A549 (cell line): ENCODE results near the gene SARS2.

Experiments used
- BHLHE40 ChIP-seq: IDR thresholded peaks from 2 replicates; pipeline ENCODE4 v1.6.1; 2012; ENCODE audit warnings: low read depth, low read length, inconsistent platforms
- CBX2 ChIP-seq: fragments of 200-600 bp; sonication (generic); IDR thresholded peaks from 2 replicates; pipeline ENCODE4 v1.6.1; 2016; ENCODE audit warnings: low read depth, mild to moderate bottlenecking, borderline replicate concordance
- CBX8 ChIP-seq: fragments of 200-600 bp; sonication (generic); IDR thresholded peaks from 2 replicates; pipeline ENCODE4 v1.6.1; 2016
- EP300 ChIP-seq, 2 experiments: fragments of >200 bp; sonication (Bioruptor Twin); formaldehyde crosslinking; IDR thresholded peaks; 2 replicates in 1 of 2; 3 replicates in 1 of 2; pipeline ENCODE4 v1.6.1; 2016 to 2017
- HDAC2 ChIP-seq: fragments of 200-600 bp; sonication (generic); IDR thresholded peaks from 2 replicates; pipeline ENCODE4 v1.6.1; 2016
- POLR2A ChIP-seq: IDR thresholded peaks from 2 replicates; pipeline ENCODE4 v1.6.1; 2012; ENCODE audit warnings: mild to moderate bottlenecking, low read length
- RAD21 ChIP-seq, 2 experiments: fragments of >200 bp in 1 of 2; sonication (Bioruptor Twin) in 1 of 2; formaldehyde crosslinking in 1 of 2; IDR thresholded peaks in 1 of 2; conservative IDR thresholded peaks in 1 of 2; 2 replicates in 1 of 2; 3 replicates in 1 of 2; pipeline ENCODE4 v1.6.1; 2012 to 2018; ENCODE audit warnings: inconsistent platforms in 1 of 2
- RCOR1 ChIP-seq: fragments of 150-350 bp; IDR thresholded peaks from 2 replicates; pipeline ENCODE4 v1.6.1; 2014; ENCODE audit warnings: antibody characterized with exemption, low read length, low read depth
- RFX5 ChIP-seq: fragments of 450-650 bp; IDR thresholded peaks from 2 replicates; pipeline ENCODE4 v1.7.1; 2014; ENCODE audit warnings: antibody characterized with exemption, mild to moderate bottlenecking, moderate library complexity
- TF ChIP-seq, protein P1 (sequence below): IDR thresholded peaks from 2 replicates; pipeline ENCODE4 v1.6.1; 2012
- TF ChIP-seq, protein P2 (sequence below): IDR thresholded peaks from 2 replicates; pipeline ENCODE4 v1.6.1; 2012
- TF ChIP-seq, protein P3 (sequence below): fragments of >200 bp; sonication (Bioruptor Twin); formaldehyde crosslinking; IDR thresholded peaks from 3 replicates; pipeline ENCODE4 v1.5.1; 2016

DNA sequence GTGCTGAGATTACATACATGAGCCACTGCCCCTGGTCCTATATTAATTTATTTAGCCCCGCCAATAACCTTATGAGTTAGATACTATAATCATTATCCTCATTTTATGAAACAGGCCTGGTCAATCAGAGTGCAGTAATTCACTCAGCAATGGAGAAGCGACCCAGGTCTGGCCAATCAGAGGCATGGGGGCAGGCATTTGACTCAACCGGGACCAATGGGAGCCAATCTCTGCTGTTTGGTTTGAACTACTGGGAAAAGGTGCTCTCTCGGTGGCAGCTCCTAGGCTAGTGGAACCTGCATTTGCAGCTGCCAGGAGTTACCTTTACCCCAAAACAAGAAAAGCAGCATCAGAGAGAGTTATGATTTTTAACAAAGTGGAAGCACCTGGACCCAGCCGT lies 37.7 kb downstream of the SARS2 start:
- TF ChIP-seq POLR2A (no peak), CBX8 (no peak), RAD21 (conservative IDR thresholded peaks at IDR 0.05 in 1 of 2, IDR thresholded peaks at IDR 0.05 in 1 of 2) (no peak), EP300 (IDR thresholded peaks at IDR 0.05) (no peak), RFX5 (no peak), CBX2 (no peak), HDAC2 (no peak), BHLHE40 (no peak), RCOR1 (no peak)
- TF ChIP-seq, protein P1, sequence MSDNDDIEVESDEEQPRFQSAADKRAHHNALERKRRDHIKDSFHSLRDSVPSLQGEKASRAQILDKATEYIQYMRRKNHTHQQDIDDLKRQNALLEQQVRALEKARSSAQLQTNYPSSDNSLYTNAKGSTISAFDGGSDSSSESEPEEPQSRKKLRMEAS: no peak
- TF ChIP-seq, protein P2, sequence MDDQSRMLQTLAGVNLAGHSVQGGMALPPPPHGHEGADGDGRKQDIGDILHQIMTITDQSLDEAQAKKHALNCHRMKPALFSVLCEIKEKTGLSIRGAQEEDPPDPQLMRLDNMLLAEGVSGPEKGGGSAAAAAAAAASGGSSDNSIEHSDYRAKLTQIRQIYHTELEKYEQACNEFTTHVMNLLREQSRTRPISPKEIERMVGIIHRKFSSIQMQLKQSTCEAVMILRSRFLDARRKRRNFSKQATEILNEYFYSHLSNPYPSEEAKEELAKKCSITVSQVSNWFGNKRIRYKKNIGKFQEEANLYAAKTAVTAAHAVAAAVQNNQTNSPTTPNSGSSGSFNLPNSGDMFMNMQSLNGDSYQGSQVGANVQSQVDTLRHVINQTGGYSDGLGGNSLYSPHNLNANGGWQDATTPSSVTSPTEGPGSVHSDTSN: no peak
- TF ChIP-seq, protein P3, sequence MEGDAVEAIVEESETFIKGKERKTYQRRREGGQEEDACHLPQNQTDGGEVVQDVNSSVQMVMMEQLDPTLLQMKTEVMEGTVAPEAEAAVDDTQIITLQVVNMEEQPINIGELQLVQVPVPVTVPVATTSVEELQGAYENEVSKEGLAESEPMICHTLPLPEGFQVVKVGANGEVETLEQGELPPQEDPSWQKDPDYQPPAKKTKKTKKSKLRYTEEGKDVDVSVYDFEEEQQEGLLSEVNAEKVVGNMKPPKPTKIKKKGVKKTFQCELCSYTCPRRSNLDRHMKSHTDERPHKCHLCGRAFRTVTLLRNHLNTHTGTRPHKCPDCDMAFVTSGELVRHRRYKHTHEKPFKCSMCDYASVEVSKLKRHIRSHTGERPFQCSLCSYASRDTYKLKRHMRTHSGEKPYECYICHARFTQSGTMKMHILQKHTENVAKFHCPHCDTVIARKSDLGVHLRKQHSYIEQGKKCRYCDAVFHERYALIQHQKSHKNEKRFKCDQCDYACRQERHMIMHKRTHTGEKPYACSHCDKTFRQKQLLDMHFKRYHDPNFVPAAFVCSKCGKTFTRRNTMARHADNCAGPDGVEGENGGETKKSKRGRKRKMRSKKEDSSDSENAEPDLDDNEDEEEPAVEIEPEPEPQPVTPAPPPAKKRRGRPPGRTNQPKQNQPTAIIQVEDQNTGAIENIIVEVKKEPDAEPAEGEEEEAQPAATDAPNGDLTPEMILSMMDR: no peak
